Loucy (cell line): ENCODE data around the gene PCTP.

Experiments used
- H2AFZ ChIP-seq: fragments of 200-600 bp; sonication (generic); 2 replicates; pipeline ENCODE4 v1.6.0; 2016; ENCODE audit warnings: antibody characterized with exemption, mild to moderate bottlenecking, low read length, moderate library complexity
- H3F3A ChIP-seq: fragments of 200-600 bp; 2 replicates; pipeline ENCODE4 v1.6.0; 2016; ENCODE audit warnings: antibody characterized with exemption, low read depth, mild to moderate bottlenecking
- H3K27me3 ChIP-seq: fragments of 200-600 bp; sonication (generic); 2 replicates; pipeline ENCODE4 v1.6.1; 2014; ENCODE audit warnings: low read length, mild to moderate bottlenecking; ENCODE audit not compliant: insufficient read depth, poor library complexity, severe bottlenecking
- H3K36me3 ChIP-seq: fragments of 200-600 bp; sonication (generic); 2 replicates; pipeline ENCODE4 v1.6.1; 2016; ENCODE audit warnings: low read length; ENCODE audit not compliant: insufficient read depth
- H3K4me1 ChIP-seq: fragments of 200-600 bp; sonication (generic); 2 replicates; pipeline ENCODE4 v1.5.1; 2014; ENCODE audit warnings: low read length, mild to moderate bottlenecking; ENCODE audit not compliant: insufficient read depth, poor library complexity, severe bottlenecking
- H3K4me2 ChIP-seq: fragments of 200-600 bp; sonication (generic); 2 replicates; pipeline ENCODE4 v1.6.0; 2014; ENCODE audit warnings: antibody characterized with exemption, low read length, low read depth, mild to moderate bottlenecking; ENCODE audit not compliant: poor library complexity, severe bottlenecking
- H3K4me3 ChIP-seq: fragments of 200-600 bp; sonication (generic); 2 replicates; pipeline ENCODE4 v1.5.1; 2014; ENCODE audit warnings: low read length, mild to moderate bottlenecking, mixed read lengths; ENCODE audit not compliant: poor library complexity, severe bottlenecking
- H3K79me2 ChIP-seq: fragments of 200-600 bp; sonication (generic); 2 replicates; pipeline ENCODE4 v1.6.1; 2014; ENCODE audit warnings: low read length; ENCODE audit not compliant: insufficient read depth
- H3K9ac ChIP-seq: fragments of 200-600 bp; sonication (generic); 2 replicates; pipeline ENCODE4 v1.6.0; 2014; ENCODE audit warnings: mild to moderate bottlenecking, low read depth, low read length, moderate library complexity; ENCODE audit not compliant: poor library complexity, severe bottlenecking
- H3K9me2 ChIP-seq: fragments of 200-600 bp; sonication (generic); replicated peaks from 2 replicates; pipeline ENCODE4 v1.6.1; 2016; ENCODE audit warnings: low read depth, low read length, mixed read lengths
- H3K9me3 ChIP-seq: fragments of 200-600 bp; sonication (generic); 2 replicates; pipeline ENCODE4 v1.6.1; 2014; ENCODE audit warnings: mild to moderate bottlenecking, antibody characterized with exemption, low read length, low read depth; ENCODE audit not compliant: insufficient read depth
- H4K20me1 ChIP-seq: fragments of 200-600 bp; sonication (generic); 2 replicates; pipeline ENCODE4 v1.6.0; 2014; ENCODE audit warnings: antibody characterized with exemption, low read length, mild to moderate bottlenecking; ENCODE audit not compliant: insufficient read depth, poor library complexity, severe bottlenecking
- CTCF ChIP-seq: fragments of 200-600 bp; sonication (generic); conservative IDR thresholded peaks from 2 replicates; pipeline ENCODE4 v1.5.1; 2014; ENCODE audit warnings: mild to moderate bottlenecking, antibody characterized with exemption, low read length
- EZH2phosphoT487 ChIP-seq: fragments of 200-600 bp; IDR thresholded peaks from 2 replicates; pipeline ENCODE4 v1.6.1; 2018; ENCODE audit warnings: antibody characterized with exemption, mild to moderate bottlenecking, moderate library complexity, borderline replicate concordance

The PCTP gene

DNA sequence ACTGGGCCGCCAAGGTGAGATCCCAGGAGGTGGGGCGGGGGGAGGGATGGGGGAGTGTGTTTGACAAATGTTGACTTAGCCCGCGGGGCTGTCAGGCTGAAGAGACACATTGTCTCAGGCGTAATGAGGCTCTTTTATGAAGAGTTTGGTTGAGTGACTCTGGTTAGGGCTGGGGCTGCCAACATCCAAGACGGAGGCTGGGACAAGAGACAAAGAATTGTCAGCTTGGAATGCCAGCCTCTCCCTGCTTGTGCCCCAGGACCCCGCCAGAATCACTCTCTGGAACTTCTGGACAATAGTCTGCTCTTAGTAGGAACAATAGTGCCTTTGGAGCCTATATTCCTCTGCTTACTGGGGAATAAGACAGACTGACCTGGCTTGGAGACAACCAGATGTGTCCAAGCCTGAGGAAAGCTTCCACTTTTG is 24.0 kb downstream of the PCTP start:
- H3K9me3 ChIP-seq: no peaks in the 10 kb centered on the region
- no peak for TF ChIP-seq CTCF
- TF ChIP-seq EZH2phosphoT487: no peak
- no peak overlapping the region for H2AFZ ChIP-seq
- no peaks in the 10 kb centered on the region for H3K9me2 ChIP-seq
- no peak overlapping the region for H3K4me3 ChIP-seq
- no peaks in the 10 kb centered on the region for H3K79me2 ChIP-seq
- H3K36me3 ChIP-seq: peaks cover 54% of the 10 kb centered on the region; the same call in 1 of the 2 replicates
- H3K4me2 ChIP-seq: no peak overlapping the region
- no peaks in the 10 kb centered on the region for H3F3A ChIP-seq
- no peak overlapping the region for H3K9ac ChIP-seq
- H3K27me3 ChIP-seq: no peaks in the 10 kb centered on the region
- H4K20me1 ChIP-seq: no peaks in the 10 kb centered on the region
- H3K4me1 ChIP-seq: peaks cover 7% of the 10 kb centered on the region

GRCh38 chr17:55776271-55776670 is 25.4 kb downstream of the PCTP start:
- Histone ChIP-seq H3K36me3 (peaks cover 48% of the 10 kb centered on the region; the same call in 1 of the 2 replicates), H3K9me2 (no peaks in the 10 kb centered on the region), H3K79me2 (no peaks in the 10 kb centered on the region), H3K9ac (no peak overlapping the region), H2AFZ (no peak overlapping the region), H4K20me1 (no peaks in the 10 kb centered on the region), H3K4me3 (no peak overlapping the region), H3K27me3 (no peaks in the 10 kb centered on the region), H3F3A (no peaks in the 10 kb centered on the region), H3K4me1 (peaks cover 7% of the 10 kb centered on the region), H3K4me2 (no peak overlapping the region), H3K9me3 (no peaks in the 10 kb centered on the region)
- TF ChIP-seq CTCF: no peak
- TF ChIP-seq EZH2phosphoT487: no peak

- H3K36me3 ChIP-seq: peaks cover 38% of the 10 kb centered on the region; the same call in 1 of the 2 replicates
- no peak overlapping the region for H2AFZ ChIP-seq
- no peak overlapping the region for H3K4me2 ChIP-seq
- no peaks in the 10 kb centered on the region for H3K79me2 ChIP-seq
- no peaks in the 10 kb centered on the region for H3K9me3 ChIP-seq
- TF ChIP-seq CTCF (no peak), EZH2phosphoT487 (no peak)
- no peak overlapping the region for H3K4me3 ChIP-seq
- no peak overlapping the region for H3K9ac ChIP-seq
- H3F3A ChIP-seq: no peaks in the 10 kb centered on the region
- no peaks in the 10 kb centered on the region for H3K9me2 ChIP-seq
- no peaks in the 10 kb centered on the region for H4K20me1 ChIP-seq
- H3K27me3 ChIP-seq: no peaks in the 10 kb centered on the region
- peaks cover 7% of the 10 kb centered on the region for H3K4me1 ChIP-seq
These were observed 26.7 kb downstream of the PCTP start for GRCh38 chr17:55777471-55777971.
